Thyroid gland (tissue), 4 donors: ENCODE results near the gene CCDC158.

Source experiments
- POLR2A ChIP-seq, 2 donors: fragments of 450-650 bp; IDR thresholded peaks; one replicate each; pipeline ENCODE4 v1.6.1; 2017; ENCODE audit warnings: antibody characterized with exemption in 2 of 2, mild to moderate bottlenecking in 2 of 2, moderate library complexity in 1 of 2
- TF ChIP-seq, protein P1 (sequence below), 6 experiments: fragments of 200-600 bp in 3 of 6; fragments of 450-650 bp in 3 of 6; sonication (generic) in 3 of 6; IDR thresholded peaks; one replicate each; pipeline ENCODE4 v1.5.1; 2016 to 2019; ENCODE audit warnings: antibody characterized with exemption in 6 of 6, mild to moderate bottlenecking in 2 of 6, inconsistent platforms in 1 of 6, moderate library complexity in 1 of 6

- TF ChIP-seq, protein P1, sequence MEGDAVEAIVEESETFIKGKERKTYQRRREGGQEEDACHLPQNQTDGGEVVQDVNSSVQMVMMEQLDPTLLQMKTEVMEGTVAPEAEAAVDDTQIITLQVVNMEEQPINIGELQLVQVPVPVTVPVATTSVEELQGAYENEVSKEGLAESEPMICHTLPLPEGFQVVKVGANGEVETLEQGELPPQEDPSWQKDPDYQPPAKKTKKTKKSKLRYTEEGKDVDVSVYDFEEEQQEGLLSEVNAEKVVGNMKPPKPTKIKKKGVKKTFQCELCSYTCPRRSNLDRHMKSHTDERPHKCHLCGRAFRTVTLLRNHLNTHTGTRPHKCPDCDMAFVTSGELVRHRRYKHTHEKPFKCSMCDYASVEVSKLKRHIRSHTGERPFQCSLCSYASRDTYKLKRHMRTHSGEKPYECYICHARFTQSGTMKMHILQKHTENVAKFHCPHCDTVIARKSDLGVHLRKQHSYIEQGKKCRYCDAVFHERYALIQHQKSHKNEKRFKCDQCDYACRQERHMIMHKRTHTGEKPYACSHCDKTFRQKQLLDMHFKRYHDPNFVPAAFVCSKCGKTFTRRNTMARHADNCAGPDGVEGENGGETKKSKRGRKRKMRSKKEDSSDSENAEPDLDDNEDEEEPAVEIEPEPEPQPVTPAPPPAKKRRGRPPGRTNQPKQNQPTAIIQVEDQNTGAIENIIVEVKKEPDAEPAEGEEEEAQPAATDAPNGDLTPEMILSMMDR (IDR thresholded peaks at IDR 0.05), result no peak
- no peak for TF ChIP-seq POLR2A (IDR thresholded peaks at IDR 0.05)
These were observed 149.7 kb downstream of the CCDC158 start for GRCh38 chr4:76271248-76271647.
